Fibroblast of pulmonary artery (primary cell): Measurements from ENCODE around the gene SLC11A1.

ENCODE experiments used
- DNase-seq: peaks from one replicate; pipeline ENCODE4 v3.0.0-alpha.2; 2010; ENCODE audit warnings: low read depth
- H3K4me3 ChIP-seq: replicated peaks from 2 replicates; pipeline ENCODE4 v1.5.1; 2011; ENCODE audit warnings: low read depth, mild to moderate bottlenecking, control low read depth, low read length, moderate library complexity
- TF ChIP-seq, protein P1 (sequence below): IDR thresholded peaks from 2 replicates; pipeline ENCODE4 v1.5.1; 2011; ENCODE audit warnings: mild to moderate bottlenecking, control low read depth, low read length, inconsistent platforms; ENCODE audit errors: missing control alignments

Gene SLC11A1

DNA sequence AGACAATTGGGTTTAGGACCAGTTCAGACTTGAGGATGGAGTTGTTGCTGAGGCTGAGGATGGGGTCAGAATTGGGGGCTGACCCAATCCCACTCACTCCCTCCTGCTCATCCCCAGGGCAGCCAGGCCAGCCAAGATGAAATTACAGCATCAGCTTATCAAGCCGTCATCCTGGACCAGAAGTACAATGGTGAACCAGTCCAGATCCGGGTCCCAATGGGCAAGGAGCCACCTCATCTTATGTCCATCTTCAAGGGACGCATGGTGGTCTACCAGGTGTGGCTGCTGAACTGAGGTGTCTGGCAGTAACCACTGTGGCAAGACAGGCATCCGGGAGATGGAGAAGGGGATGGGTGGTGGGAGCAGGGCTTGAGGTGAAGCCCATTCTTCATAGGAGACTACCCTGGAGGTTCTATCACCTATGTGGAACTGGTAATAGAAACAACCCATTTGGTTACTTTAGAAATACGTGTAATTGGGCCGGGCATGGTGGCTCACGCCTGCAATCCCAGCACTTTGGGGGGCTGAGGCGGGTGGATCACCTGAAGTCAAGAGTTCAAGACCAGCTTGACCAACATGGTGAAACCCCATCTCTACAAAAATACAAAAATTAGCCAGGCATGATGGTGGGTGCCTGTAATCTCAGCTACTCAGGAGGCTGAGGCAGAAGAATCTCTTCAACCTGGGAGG, 50.7 kb downstream of the SLC11A1 start:
- H3K4me3 ChIP-seq = no peak overlapping the region
- DNase-seq = no peak
- TF ChIP-seq, protein P1, sequence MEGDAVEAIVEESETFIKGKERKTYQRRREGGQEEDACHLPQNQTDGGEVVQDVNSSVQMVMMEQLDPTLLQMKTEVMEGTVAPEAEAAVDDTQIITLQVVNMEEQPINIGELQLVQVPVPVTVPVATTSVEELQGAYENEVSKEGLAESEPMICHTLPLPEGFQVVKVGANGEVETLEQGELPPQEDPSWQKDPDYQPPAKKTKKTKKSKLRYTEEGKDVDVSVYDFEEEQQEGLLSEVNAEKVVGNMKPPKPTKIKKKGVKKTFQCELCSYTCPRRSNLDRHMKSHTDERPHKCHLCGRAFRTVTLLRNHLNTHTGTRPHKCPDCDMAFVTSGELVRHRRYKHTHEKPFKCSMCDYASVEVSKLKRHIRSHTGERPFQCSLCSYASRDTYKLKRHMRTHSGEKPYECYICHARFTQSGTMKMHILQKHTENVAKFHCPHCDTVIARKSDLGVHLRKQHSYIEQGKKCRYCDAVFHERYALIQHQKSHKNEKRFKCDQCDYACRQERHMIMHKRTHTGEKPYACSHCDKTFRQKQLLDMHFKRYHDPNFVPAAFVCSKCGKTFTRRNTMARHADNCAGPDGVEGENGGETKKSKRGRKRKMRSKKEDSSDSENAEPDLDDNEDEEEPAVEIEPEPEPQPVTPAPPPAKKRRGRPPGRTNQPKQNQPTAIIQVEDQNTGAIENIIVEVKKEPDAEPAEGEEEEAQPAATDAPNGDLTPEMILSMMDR = no peak

DNA sequence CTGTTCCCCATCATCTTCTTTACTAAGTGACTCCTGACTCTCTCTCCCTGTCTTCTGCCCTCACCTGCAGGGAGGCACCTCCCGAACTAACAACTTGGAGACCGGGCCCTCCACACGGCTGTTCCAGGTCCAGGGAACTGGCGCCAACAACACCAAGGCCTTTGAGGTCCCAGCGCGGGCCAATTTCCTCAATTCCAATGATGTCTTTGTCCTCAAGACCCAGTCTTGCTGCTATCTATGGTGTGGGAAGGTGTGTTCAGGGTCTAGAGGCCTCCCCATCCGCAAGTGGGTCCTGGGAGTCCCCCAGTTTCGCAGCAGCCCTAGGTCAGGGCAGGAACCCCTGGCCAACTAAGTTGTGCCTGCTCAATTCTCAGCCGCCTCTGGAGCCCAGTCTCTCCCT, 52.4 kb downstream of the SLC11A1 start:
- DNase-seq = no peak
- TF ChIP-seq, protein P1 = no peak
- no peak overlapping the region for H3K4me3 ChIP-seq

DNA sequence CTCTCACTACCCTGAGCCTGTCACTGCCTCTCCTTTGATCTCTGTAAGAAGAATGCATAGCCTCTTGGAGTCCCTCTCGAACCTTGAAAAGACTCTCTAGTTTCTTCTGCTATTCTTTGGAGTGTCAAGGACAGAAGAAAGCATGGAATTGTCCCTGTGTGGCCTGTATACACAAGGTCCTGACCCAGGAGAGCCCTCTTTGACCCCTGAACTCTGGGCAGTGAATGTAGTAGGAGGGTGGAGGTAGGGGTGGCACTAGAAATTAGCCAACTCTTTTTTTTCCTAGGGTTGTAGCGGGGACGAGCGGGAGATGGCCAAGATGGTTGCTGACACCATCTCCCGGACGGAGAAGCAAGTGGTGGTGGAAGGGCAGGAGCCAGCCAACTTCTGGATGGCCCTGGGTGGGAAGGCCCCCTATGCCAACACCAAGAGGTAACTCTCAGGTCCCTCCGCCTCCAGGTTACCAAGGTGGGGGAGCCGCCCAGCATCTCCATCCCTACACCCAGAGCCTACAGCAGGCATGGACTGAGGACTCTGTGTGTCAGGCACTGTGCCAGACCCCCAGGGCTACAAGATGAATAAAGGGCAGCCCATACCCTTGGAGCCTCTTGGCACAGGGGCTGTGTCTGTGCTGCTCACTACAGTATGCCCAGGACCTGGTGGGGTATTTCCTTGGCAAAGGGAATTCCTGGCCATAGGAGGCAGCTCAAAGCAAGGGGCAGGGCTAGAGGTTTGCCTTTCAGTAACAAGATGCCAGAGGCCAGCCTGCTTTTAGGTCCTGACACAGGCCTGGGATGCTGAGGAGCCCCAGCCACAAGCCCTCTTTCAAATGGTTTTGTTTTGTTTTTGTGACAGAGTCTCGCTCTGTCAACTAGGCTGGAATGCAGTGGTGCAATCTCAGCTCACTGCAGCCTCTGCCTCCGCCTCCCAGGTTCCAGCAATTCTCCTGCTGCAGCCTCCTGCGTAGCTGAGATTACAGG, 53.2 kb downstream of the SLC11A1 start:
- DNase-seq = no peak
- H3K4me3 ChIP-seq = no peak overlapping the region
- TF ChIP-seq, protein P1 = no peak

DNA sequence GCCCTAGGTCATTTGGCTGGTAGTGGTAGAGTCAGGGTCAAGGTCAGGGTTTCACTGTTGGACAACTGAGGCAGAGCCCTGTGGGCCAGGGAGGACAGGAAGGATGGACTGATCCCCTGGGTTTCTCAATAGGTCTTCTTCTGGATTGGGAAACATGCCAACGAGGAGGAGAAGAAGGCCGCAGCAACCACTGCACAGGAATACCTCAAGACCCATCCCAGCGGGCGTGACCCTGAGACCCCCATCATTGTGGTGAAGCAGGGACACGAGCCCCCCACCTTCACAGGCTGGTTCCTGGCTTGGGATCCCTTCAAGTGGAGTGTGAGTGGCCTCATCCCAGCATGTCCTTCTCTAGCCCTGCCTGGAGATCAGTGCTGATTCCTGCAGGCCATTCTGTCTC, 54.9 kb downstream of the SLC11A1 start:
- DNase-seq = no peak
- no peak overlapping the region for H3K4me3 ChIP-seq
- TF ChIP-seq, protein P1 = no peak

DNA sequence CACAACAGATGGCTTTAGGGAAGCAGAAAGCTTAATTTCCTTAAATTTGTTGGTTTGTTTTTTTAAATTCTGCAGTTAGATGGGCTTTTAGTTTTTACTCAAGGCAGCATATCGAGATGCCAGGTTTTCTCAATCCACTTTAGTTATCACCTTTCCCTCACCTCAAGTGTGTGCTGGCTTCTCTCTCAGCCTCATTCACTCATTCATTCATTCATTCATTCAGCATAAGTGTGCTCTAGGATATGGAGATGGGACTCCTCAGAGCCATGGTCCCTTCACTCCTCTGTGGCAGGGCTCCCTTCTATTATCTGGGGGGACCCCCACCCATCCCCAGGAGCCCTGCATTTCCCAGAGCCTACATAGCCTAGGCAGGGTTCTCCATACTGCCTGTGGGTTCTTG, 55.9 kb downstream of the SLC11A1 start:
- H3K4me3 ChIP-seq = no peak overlapping the region
- TF ChIP-seq, protein P1 = no peak
- DNase-seq = no peak

DNA sequence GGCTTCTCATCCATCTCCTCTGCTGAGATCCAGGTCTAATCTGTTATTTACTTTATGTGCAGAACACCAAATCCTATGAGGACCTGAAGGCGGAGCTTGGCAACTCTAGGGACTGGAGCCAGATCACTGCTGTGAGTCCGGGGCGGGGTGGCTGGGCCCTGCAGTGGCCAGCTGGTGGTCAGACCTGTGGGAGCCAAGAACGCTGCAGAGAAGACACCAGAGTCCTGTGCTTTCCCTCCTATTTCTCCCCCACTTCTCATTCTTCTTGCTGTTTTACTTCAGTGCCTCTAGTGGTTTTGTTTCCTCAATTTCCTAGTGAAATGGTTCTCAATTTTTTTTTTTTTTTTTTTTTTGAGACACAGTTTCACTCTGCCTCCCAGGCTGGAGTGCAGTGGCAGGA, 56.5 kb downstream of the SLC11A1 start:
- TF ChIP-seq, protein P1 = no peak
- DNase-seq = no peak
- no peak overlapping the region for H3K4me3 ChIP-seq
